IPS-11a (cell line): ENCODE data around the gene CDR2.
"Not testable (repeated sequence)": the region's sequence is repeated elsewhere in the genome, so short reads cannot be mapped to it uniquely, and the experiment has no call there.

Experiments used
- H3K4me3 ChIP-seq: one replicate; pipeline ENCODE4 v1.5.1; 2013; ENCODE audit warnings: low read depth, low read length, control low read depth

CDR2 gene

GRCh38 chr16:22311520-22311919 lies 62.9 kb downstream of the CDR2 start:
- H3K4me3 ChIP-seq, result no peak overlapping the region

GRCh38 chr16:22308824-22309520 lies 65.4 kb downstream of the CDR2 start:
- no peak overlapping the region for H3K4me3 ChIP-seq

- H3K4me3 ChIP-seq, result no peak overlapping the region
Measured at GRCh38 chr16:22307838-22308237, 66.6 kb downstream of the CDR2 start.

- no peak overlapping the region for H3K4me3 ChIP-seq
Measured at GRCh38 chr16:22306788-22307187, 67.6 kb downstream of the CDR2 start.

- no peak overlapping the region for H3K4me3 ChIP-seq
Measured at GRCh38 chr16:22304411-22304810, 70.0 kb downstream of the CDR2 start.

GRCh38 chr16:22302776-22303363 lies 71.5 kb downstream of the CDR2 start:
- no peak overlapping the region for H3K4me3 ChIP-seq

- not testable (repeated sequence) for H3K4me3 ChIP-seq
Measured at GRCh38 chr16:22301423-22301822, 73.0 kb downstream of the CDR2 start.

GRCh38 chr16:22300427-22301071 lies 73.9 kb downstream of the CDR2 start:
- no peak overlapping the region for H3K4me3 ChIP-seq

GRCh38 chr16:22299036-22299435 lies 75.4 kb downstream of the CDR2 start:
- H3K4me3 ChIP-seq, result no peak overlapping the region

GRCh38 chr16:22297871-22298733 lies 76.3 kb downstream of the CDR2 start:
- H3K4me3 ChIP-seq, result peak overlapping the region; percentile 83

- peak within 1 kb of the TSS; percentile 83 for H3K4me3 ChIP-seq
Measured at GRCh38 chr16:22297114-22297870, 77.1 kb downstream of the CDR2 start, which contains the start of gene POLR3E. Gene POLR3E, plus strand, starts transcription at chr16:22297409. Its CDS starts 5,560 bp downstream, at chr16:22302969.

- H3K4me3 ChIP-seq, result peak overlapping the region; percentile 74
Measured at GRCh38 chr16:22296225-22297113, 78.0 kb downstream of the CDR2 start.
